Keratinocyte (primary cell): ENCODE measurements around the gene HINFP. TPM values are rescaled to one million over a fixed set of nuclear protein-coding genes. Genes with fewer than 3 reads are reported as not detected.
A peak's percentile ranks its signal among the peaks of the same experiment; 100 is the strongest.

Experiments
- DNase-seq: peaks from one replicate; pipeline ENCODE4 v3.0.0-alpha.2; 2011; ENCODE audit warnings: low read depth, missing footprints, low spot score
- FAIRE-seq: peaks from 2 replicates; lab custom pipeline; 2011; peaks lifted over from hg19 to GRCh38; lab: Jason Lieb, UNC
- H2AFZ ChIP-seq: 2 replicates; pipeline ENCODE4 v1.6.0; 2012; ENCODE audit warnings: low read length, control low read depth, inconsistent platforms; ENCODE audit not compliant: control insufficient read depth
- H3K27ac ChIP-seq: 2 replicates; pipeline ENCODE4 v1.5.1; 2011; ENCODE audit warnings: low read length; ENCODE audit not compliant: control insufficient read depth, insufficient read depth
- H3K27me3 ChIP-seq: 3 replicates; pipeline ENCODE4 v1.6.0; 2011; ENCODE audit warnings: low read length; ENCODE audit not compliant: control insufficient read depth, insufficient read depth; ENCODE audit errors: extremely low read depth
- H3K36me3 ChIP-seq, 2 experiments: 2 replicates in 1 of 2; 3 replicates in 1 of 2; pipeline ENCODE4 v1.5.1; 2011; ENCODE audit warnings: low read length in 2 of 2, mild to moderate bottlenecking in 1 of 2; ENCODE audit not compliant: control insufficient read depth in 2 of 2, insufficient read depth in 2 of 2; ENCODE audit errors: extremely low read depth in 1 of 2
- H3K4me1 ChIP-seq: 3 replicates; pipeline ENCODE4 v1.5.1; 2011; ENCODE audit warnings: low read length; ENCODE audit not compliant: control insufficient read depth, insufficient read depth; ENCODE audit errors: extremely low read depth
- H3K4me2 ChIP-seq: 3 replicates; pipeline ENCODE4 v1.6.0; 2011; ENCODE audit warnings: low read depth, low read length; ENCODE audit not compliant: control insufficient read depth, insufficient read depth; ENCODE audit errors: extremely low read depth
- H3K4me3 ChIP-seq, 3 experiments: fragments of 200-600 bp in 1 of 3; sonication (generic) in 1 of 3; 2 replicates in 2 of 3; 3 replicates in 1 of 3; pipeline ENCODE4 v1.5.1; 2011 to 2016; ENCODE audit warnings: low read length in 3 of 3, mild to moderate bottlenecking in 3 of 3, control low read depth in 2 of 3, inconsistent platforms in 1 of 3, low read depth in 1 of 3, mixed read lengths in 1 of 3, mixed run types in 1 of 3, moderate library complexity in 1 of 3; ENCODE audit not compliant: control insufficient read depth in 2 of 3, insufficient read depth in 2 of 3; ENCODE audit errors: extremely low read depth in 1 of 3
- H3K79me2 ChIP-seq: 2 replicates; pipeline ENCODE4 v1.6.0; 2012; ENCODE audit warnings: low read length; ENCODE audit not compliant: control insufficient read depth, insufficient read depth
- H3K9ac ChIP-seq: 3 replicates; pipeline ENCODE4 v1.6.0; 2011; ENCODE audit warnings: low read length; ENCODE audit not compliant: control insufficient read depth, insufficient read depth; ENCODE audit errors: extremely low read depth
- H3K9me1 ChIP-seq: 3 replicates; pipeline ENCODE4 v1.6.0; 2011; ENCODE audit warnings: low read length; ENCODE audit not compliant: control insufficient read depth, insufficient read depth; ENCODE audit errors: extremely low read depth
- H3K9me3 ChIP-seq: 2 replicates; pipeline ENCODE4 v1.5.1; 2012; ENCODE audit warnings: low read depth, low read length; ENCODE audit not compliant: control insufficient read depth
- H4K20me1 ChIP-seq: 3 replicates; pipeline ENCODE4 v1.6.0; 2011; ENCODE audit warnings: low read length; ENCODE audit not compliant: control insufficient read depth, insufficient read depth; ENCODE audit errors: extremely low read depth
- EZH2 ChIP-seq: IDR thresholded peaks from one replicate; pipeline ENCODE4 v1.6.1; 2012; ENCODE audit warnings: inconsistent platforms, mild to moderate bottlenecking, low read length, moderate library complexity
- dilution Hi-C: fragments of 300-500 bp; cut with MboI; formaldehyde crosslinking; loops from one replicate; pipeline ENCODE4 v1.7.0; 2020; ENCODE audit warnings: low sequenced_read_pairs; ENCODE audit not compliant: extremely low pct_ligation_motif_present
- polyA minus RNA-seq, 3 experiments: library from RNA; depleted of rRNA, polyadenylated mRNA; stranded (reverse); fragments of >200 nt; gene quantifications; 1 replicate in 1 of 3; 2 replicates in 1 of 3; 3 replicates in 1 of 3; pipeline ENCODE4 v1.2.3, GENCODE V29; 2011
- polyA plus RNA-seq, 5 experiments: library from polyadenylated mRNA; depleted of rRNA in 3 of 5; stranded (reverse) in 3 of 5; stranded (forward) in 1 of 5; unstranded in 1 of 5; fragments of >200 nt; gene quantifications; 1 replicate in 1 of 5; 2 replicates in 3 of 5; 3 replicates in 1 of 5; pipeline versions ENCODE4 v1.2.1 to v1.2.3, GENCODE V29; 2011 to 2012; ENCODE audit warnings: missing spikeins in 2 of 5, low read depth in 1 of 5, low replicate concordance in 1 of 5
- TF ChIP-seq, protein P1 (sequence below), 3 experiments: IDR thresholded peaks in 1 of 3; conservative IDR thresholded peaks in 1 of 3; optimal IDR thresholded peaks in 1 of 3; 2 replicates in 2 of 3; 3 replicates in 1 of 3; pipeline versions ENCODE3 to v1.5.1; 2011; ENCODE audit warnings: low read length in 3 of 3, mild to moderate bottlenecking in 3 of 3, moderate library complexity in 2 of 3, control low read depth in 1 of 3, inconsistent platforms in 1 of 3; ENCODE audit not compliant: insufficient read depth in 2 of 3; ENCODE audit errors: extremely low read depth in 1 of 3

The HINFP gene
- 15.6 to 21.9 TPM (median 18.5 TPM) in 3 replicates for polyA plus RNA-seq
- 28.1 TPM for polyA plus RNA-seq (2011; ENCODE audit: low read depth)
- 11.0 and 11.4 TPM in 2 replicates for polyA plus RNA-seq (2011; cell fraction: cytosol; rRNA removed)
- 54.0 and 55.8 TPM in 2 replicates for polyA plus RNA-seq (2011; cell fraction: nucleus; rRNA removed)
- 9.9 and 22.4 TPM in 2 replicates for polyA plus RNA-seq (2012; ENCODE audit: low replicate concordance)
- polyA minus RNA-seq, result 18.5 to 47.8 TPM (median 31.0 TPM) in 3 replicates
- 18.8 TPM for polyA minus RNA-seq (2011; cell fraction: cytosol; rRNA and poly(A)+ RNA removed)
- 13.1 and 29.6 TPM in 2 replicates for polyA minus RNA-seq (2011; cell fraction: nucleus; rRNA and poly(A)+ RNA removed)

GRCh38 chr11:119121008-119121810 lies at the start of gene HINFP:
Gene HINFP (plus strand): TSS chr11:119121580. CDS start chr11:119126945, 5,365 bp downstream.
- peak within 1 kb of the TSS; percentile 83 for H3K27ac ChIP-seq
- H3K9me3 ChIP-seq, result no peaks in the 10 kb centered on the region
- FAIRE-seq (peak; percentile 81), DNase-seq (peak; percentile 92)
- H3K27me3 ChIP-seq, result no peaks in the 10 kb centered on the region
- peaks cover 22% of the 10 kb centered on the region for H3K4me1 ChIP-seq
- H3K79me2 ChIP-seq, result peaks cover 23% of the 10 kb centered on the region
- peak within 1 kb of the TSS; percentile 96 for H2AFZ ChIP-seq
- H3K4me2 ChIP-seq, result peak within 1 kb of the TSS; percentile 99
- H3K9ac ChIP-seq, result peak within 1 kb of the TSS; percentile 91
- H3K36me3 ChIP-seq, result peaks cover 4 to 5% of the 10 kb centered on the region in 2 experiments
- no peaks in the 10 kb centered on the region for H4K20me1 ChIP-seq
- no peak for TF ChIP-seq EZH2
- TF ChIP-seq, protein P1, sequence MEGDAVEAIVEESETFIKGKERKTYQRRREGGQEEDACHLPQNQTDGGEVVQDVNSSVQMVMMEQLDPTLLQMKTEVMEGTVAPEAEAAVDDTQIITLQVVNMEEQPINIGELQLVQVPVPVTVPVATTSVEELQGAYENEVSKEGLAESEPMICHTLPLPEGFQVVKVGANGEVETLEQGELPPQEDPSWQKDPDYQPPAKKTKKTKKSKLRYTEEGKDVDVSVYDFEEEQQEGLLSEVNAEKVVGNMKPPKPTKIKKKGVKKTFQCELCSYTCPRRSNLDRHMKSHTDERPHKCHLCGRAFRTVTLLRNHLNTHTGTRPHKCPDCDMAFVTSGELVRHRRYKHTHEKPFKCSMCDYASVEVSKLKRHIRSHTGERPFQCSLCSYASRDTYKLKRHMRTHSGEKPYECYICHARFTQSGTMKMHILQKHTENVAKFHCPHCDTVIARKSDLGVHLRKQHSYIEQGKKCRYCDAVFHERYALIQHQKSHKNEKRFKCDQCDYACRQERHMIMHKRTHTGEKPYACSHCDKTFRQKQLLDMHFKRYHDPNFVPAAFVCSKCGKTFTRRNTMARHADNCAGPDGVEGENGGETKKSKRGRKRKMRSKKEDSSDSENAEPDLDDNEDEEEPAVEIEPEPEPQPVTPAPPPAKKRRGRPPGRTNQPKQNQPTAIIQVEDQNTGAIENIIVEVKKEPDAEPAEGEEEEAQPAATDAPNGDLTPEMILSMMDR (optimal IDR thresholded peaks at IDR 0.05 in 1 of 3, IDR thresholded peaks at IDR 0.05 in 1 of 3, conservative IDR thresholded peaks at IDR 0.05 in 1 of 3; ENCODE audit: extremely low read depth in 1 of 3, insufficient read depth in 2 of 3, low read length in 3 of 3), result no peak
- dilution Hi-C loops, result no loop called here
- peak within 1 kb of the TSS; percentile 83 to 89 (median 85) for H3K4me3 ChIP-seq
- no peaks in the 10 kb centered on the region for H3K9me1 ChIP-seq

- Histone ChIP-seq H3K36me3 (peaks cover 32 to 43% of the 10 kb centered on the region in 2 experiments), H3K4me3 (no peak overlapping the region), H3K27ac (no peak overlapping the region), H3K9me3 (no peaks in the 10 kb centered on the region), H3K4me2 (no peak overlapping the region), H3K4me1 (no peaks in the 10 kb centered on the region), H3K9ac (no peak overlapping the region), H3K27me3 (no peaks in the 10 kb centered on the region), H3K9me1 (no peaks in the 10 kb centered on the region), H4K20me1 (no peaks in the 10 kb centered on the region), H2AFZ (no peak overlapping the region), H3K79me2 (no peaks in the 10 kb centered on the region)
- TF ChIP-seq EZH2, result no peak
- dilution Hi-C loops, result no loop called here
- DNase-seq, result no peak
- FAIRE-seq, result no peak
Measured at GRCh38 chr11:119077839-119078238, 43.5 kb upstream of the HINFP start.
